PFSK-1 (cell line): ENCODE data around the gene FZD8.

Source experiments
- POLR2AphosphoS5 ChIP-seq: IDR thresholded peaks from 2 replicates; pipeline ENCODE4 v1.6.1; 2012; ENCODE audit warnings: low read depth, mild to moderate bottlenecking, control low read depth, low read length, moderate library complexity
- SIN3A ChIP-seq: IDR thresholded peaks from 2 replicates; pipeline ENCODE4 v1.6.1; 2012; ENCODE audit warnings: mild to moderate bottlenecking, low read length, moderate library complexity, borderline replicate concordance; ENCODE audit not compliant: insufficient read depth
- TAF1 ChIP-seq: IDR thresholded peaks from 2 replicates; pipeline ENCODE4 v1.6.1; 2012; ENCODE audit warnings: low read length, control low read depth, borderline replicate concordance; ENCODE audit not compliant: insufficient read depth

DNA sequence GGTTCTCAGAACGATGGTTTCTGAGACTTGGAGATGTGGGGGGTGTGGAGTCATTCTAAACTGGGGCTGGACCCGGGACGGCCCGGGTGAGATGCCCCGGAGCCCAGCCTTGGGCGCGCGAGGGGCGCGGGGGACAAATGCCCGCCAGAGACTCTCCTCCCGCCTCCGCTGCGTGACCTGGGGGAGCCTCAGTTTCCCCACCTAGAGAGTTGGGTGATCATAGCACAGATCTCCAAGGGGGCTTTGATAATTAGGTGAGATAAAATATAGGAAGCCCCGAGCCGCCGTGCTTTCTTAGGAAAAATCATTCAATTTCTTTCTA, 658 bp upstream of the FZD8 start:
- TF ChIP-seq POLR2AphosphoS5 = no peak
- no peak for TF ChIP-seq TAF1
- TF ChIP-seq SIN3A = no peak
